Trophoblast cell (in vitro differentiated cells and primary cell): Measurements from ENCODE around the gene NLK.
"Not testable (repeated sequence)": the region's sequence is repeated elsewhere in the genome, so short reads cannot be mapped to it uniquely, and the experiment has no call there.

Experiments used
- DNase-seq, 2 donors: peaks; one replicate each; pipeline ENCODE4 v3.0.0-alpha.2; 2016
- H2AFZ ChIP-seq: 2 replicates; pipeline ENCODE4 v1.6.1; 2013; ENCODE audit warnings: low read length, moderate library complexity, mild to moderate bottlenecking; ENCODE audit not compliant: insufficient read depth, poor library complexity
- H2AK5ac ChIP-seq: 2 replicates; pipeline ENCODE4 v1.6.1; 2013; ENCODE audit warnings: mild to moderate bottlenecking, low read length
- H2BK120ac ChIP-seq: 2 replicates; pipeline ENCODE4 v1.6.1; 2013; ENCODE audit warnings: low read length, mild to moderate bottlenecking, moderate library complexity; ENCODE audit not compliant: insufficient read depth, poor library complexity
- H2BK12ac ChIP-seq: 2 replicates; pipeline ENCODE4 v1.6.1; 2013; ENCODE audit warnings: mild to moderate bottlenecking, low read length, moderate library complexity
- H2BK5ac ChIP-seq: 2 replicates; pipeline ENCODE4 v1.6.1; 2013; ENCODE audit warnings: low read length, low read depth, moderate library complexity, mild to moderate bottlenecking; ENCODE audit not compliant: poor library complexity
- H3K14ac ChIP-seq: 2 replicates; pipeline ENCODE4 v1.6.1; 2013; ENCODE audit warnings: mild to moderate bottlenecking, low read length
- H3K18ac ChIP-seq: 2 replicates; pipeline ENCODE4 v1.6.1; 2013; ENCODE audit warnings: mild to moderate bottlenecking, low read length
- H3K23ac ChIP-seq: 2 replicates; pipeline ENCODE4 v1.6.1; 2013; ENCODE audit warnings: low read length
- H3K27ac ChIP-seq: 2 replicates; pipeline ENCODE4 v1.5.1; 2013; ENCODE audit warnings: low read depth, mild to moderate bottlenecking, inconsistent platforms, low read length, moderate library complexity
- H3K27me3 ChIP-seq: 2 replicates; pipeline ENCODE4 v1.6.1; 2013; ENCODE audit warnings: inconsistent platforms, mild to moderate bottlenecking, low read length, moderate library complexity; ENCODE audit not compliant: insufficient read depth
- H3K36me3 ChIP-seq, 2 experiments: 1 replicate in 1 of 2; 2 replicates in 1 of 2; pipeline ENCODE4 v1.6.1; 2013; ENCODE audit warnings: low read length in 2 of 2, mild to moderate bottlenecking in 2 of 2, moderate library complexity in 1 of 2; ENCODE audit not compliant: insufficient read depth in 2 of 2, control insufficient read depth in 1 of 2
- H3K4ac ChIP-seq: 2 replicates; pipeline ENCODE4 v1.6.1; 2013; ENCODE audit warnings: low read depth, mild to moderate bottlenecking, low read length, moderate library complexity
- H3K4me1 ChIP-seq, 2 experiments: 1 replicate in 1 of 2; 2 replicates in 1 of 2; pipeline ENCODE4 v1.6.1; 2013; ENCODE audit warnings: low read length in 2 of 2, mild to moderate bottlenecking in 2 of 2, moderate library complexity in 1 of 2; ENCODE audit not compliant: insufficient read depth in 2 of 2, control insufficient read depth in 1 of 2
- H3K4me2 ChIP-seq: 2 replicates; pipeline ENCODE4 v1.6.1; 2013; ENCODE audit warnings: inconsistent platforms, mild to moderate bottlenecking, low read length, moderate library complexity
- H3K4me3 ChIP-seq: 2 replicates; pipeline ENCODE4 v1.5.1; 2013; ENCODE audit warnings: mild to moderate bottlenecking, low read depth, low read length, inconsistent platforms
- H3K79me1 ChIP-seq: one replicate; pipeline ENCODE4 v1.6.1; 2013; ENCODE audit warnings: low read length
- H3K79me2 ChIP-seq: 2 replicates; pipeline ENCODE4 v1.6.1; 2013; ENCODE audit warnings: low read length, mild to moderate bottlenecking; ENCODE audit not compliant: control insufficient read depth, insufficient read depth, poor library complexity
- H3K9ac ChIP-seq: 2 replicates; pipeline ENCODE4 v1.6.1; 2013; ENCODE audit warnings: mild to moderate bottlenecking, low read length
- H3K9me3 ChIP-seq: 2 replicates; pipeline ENCODE4 v1.6.1; 2013; ENCODE audit warnings: low read depth, mild to moderate bottlenecking, control low read depth, inconsistent platforms, low read length; ENCODE audit not compliant: insufficient read depth
- H4K12ac ChIP-seq: 2 replicates; pipeline ENCODE4 v1.6.1; 2013; ENCODE audit warnings: low read depth, mild to moderate bottlenecking, low read length, moderate library complexity
- H4K8ac ChIP-seq: 2 replicates; pipeline ENCODE4 v1.6.1; 2013; ENCODE audit warnings: low read depth, mild to moderate bottlenecking, low read length, moderate library complexity
- H4K91ac ChIP-seq: one replicate; pipeline ENCODE4 v1.6.1; 2013; ENCODE audit warnings: low read depth, mild to moderate bottlenecking, low read length, moderate library complexity
- WGBS: extraction: QIAGEN DNeasy Blood & Tissue Kit; methylation state at CpG from one replicate; pipeline ENCODE4 v1.1.7; 2013; ENCODE audit warnings: missing lambda C conversion rate; ENCODE audit not compliant: insufficient read length, insufficient coverage; ENCODE audit errors: extremely low coverage; 5-methylcytosine and 5-hydroxymethylcytosine counted together

NLK gene

DNA sequence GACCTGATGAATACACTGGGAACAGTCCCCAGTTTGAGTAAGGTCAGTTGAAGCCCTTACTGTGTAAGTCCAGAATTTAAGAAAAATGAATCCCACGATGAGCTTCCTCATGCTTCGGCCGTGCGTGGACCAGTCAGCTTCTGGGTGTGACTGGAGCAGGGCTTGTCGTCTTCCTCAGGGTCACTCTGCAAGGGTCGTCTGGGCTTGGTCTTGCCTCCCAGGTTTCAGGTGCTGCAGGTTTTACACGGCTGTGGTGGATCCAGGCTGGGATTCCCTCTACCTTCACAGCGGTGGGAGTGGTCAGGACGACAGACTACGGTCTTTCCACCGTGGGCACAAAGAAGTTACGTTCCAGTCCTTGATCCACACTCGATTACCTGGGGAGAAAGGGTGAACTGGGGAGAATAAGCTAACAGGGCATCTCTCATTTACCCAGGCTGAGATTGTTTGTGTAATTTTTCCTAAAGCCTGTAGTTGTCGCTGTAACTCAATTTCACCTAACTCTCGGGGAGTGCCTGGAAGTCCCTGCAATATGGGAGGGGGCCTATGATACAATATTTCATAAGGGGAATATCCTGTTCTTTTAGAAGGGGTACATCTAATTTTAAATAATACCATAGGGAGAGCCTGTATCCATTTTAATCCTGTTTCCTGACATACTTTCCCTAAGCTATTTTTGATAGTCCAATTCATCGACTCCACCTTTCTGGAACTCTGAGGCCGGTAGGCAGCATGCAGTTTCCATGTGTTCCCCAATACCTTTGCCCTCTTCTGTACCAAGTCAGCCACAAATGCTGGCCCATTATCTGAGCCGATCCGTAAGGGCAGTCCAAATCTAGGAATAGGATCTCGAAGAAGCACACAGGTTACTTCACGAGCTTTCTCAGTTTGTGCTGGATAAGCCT lies 190.7 kb downstream of the NLK start:
- not testable (repeated sequence) for H3K9me3 ChIP-seq, H3K79me2 ChIP-seq, H3K9ac ChIP-seq, H3K4ac ChIP-seq, H3K4me3 ChIP-seq, H3K23ac ChIP-seq, H3K36me3 ChIP-seq, H4K8ac ChIP-seq, H2AFZ ChIP-seq, H3K27me3 ChIP-seq, H3K14ac ChIP-seq
- peak overlapping the region; percentile 65 for H2BK120ac ChIP-seq
- peak overlapping the region; percentile 1 for H4K12ac ChIP-seq
- H3K27ac ChIP-seq: peak overlapping the region; percentile 83
- H4K91ac ChIP-seq: peak overlapping the region; percentile 82
- peak overlapping the region; percentile 52 for H2BK12ac ChIP-seq
- peak overlapping the region; percentile 74 for H3K4me2 ChIP-seq
- DNase-seq: peak in 1 of 2 donors; percentile 54
- peak overlapping the region; percentile 7 for H2AK5ac ChIP-seq
- WGBS: no CpG with 5 or more reads among the region's 21 CpGs
- H3K79me1 ChIP-seq: peaks cover 25% of the 10 kb centered on the region
- peak overlapping the region; percentile 65 for H2BK5ac ChIP-seq
- peak overlapping the region; percentile 51 for H3K18ac ChIP-seq
- H3K4me1 ChIP-seq: peaks cover 31 to 37% of the 10 kb centered on the region in 2 experiments

DNA sequence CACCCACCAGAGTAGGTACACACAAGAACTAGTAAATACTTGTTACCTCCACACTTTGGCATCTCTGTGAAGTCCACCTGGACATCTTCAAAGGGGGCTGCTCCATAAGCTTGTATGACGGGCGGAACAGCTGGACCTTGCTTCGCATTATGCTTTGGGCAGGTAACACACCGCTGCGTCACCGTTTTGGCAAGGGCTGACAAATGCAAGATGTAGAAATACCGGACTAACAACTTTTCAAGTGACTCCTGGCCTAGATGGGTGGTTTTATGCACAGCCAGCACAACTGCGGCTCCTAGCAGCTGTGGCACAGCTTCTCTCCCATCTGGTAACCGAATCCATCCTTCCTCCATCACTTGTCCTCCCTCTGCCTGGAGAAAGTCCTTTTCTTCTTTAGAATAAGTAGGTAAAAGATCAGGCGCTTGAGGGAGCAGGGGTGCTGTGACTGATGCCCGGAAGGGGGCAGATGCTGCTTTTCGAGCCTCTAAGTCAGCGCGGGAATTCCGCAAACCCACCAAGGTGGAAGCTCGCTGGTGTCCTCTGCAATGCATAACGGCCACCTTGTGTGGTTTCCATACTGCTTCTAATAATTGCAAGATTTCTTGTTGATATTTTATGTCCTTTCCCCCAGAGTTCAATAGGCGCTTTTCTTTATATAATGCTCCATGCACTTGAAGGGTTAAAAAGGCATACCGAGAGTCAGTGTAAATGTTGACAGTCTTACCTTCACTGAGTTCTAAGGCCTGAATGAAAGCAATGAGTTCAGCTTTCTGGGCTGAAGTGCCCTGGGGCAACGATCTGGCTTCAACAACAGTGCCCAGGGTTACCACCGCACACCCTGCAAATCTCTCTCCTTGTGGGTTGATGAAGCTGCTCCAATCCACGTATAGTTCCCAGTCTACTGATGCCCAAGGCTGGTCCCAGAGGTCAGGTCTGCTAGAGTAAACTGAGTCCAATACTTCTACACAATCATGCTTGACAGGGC lies 191.7 kb downstream of the NLK start:
- Histone ChIP-seq H3K4me2 (peak overlapping the region; percentile 74), H2BK12ac (peak overlapping the region; percentile 89), H4K91ac (peak overlapping the region; percentile 93), H4K8ac (peak overlapping the region; percentile 30), H3K4me1 (peaks cover 23 to 30% of the 10 kb centered on the region in 2 experiments), H3K27ac (peak overlapping the region; percentile 83), H3K79me1 (peaks cover 23% of the 10 kb centered on the region), H2BK5ac (peak overlapping the region; percentile 68), H2BK120ac (peak overlapping the region; percentile 70), H3K14ac (peak overlapping the region; percentile 21)
- not testable (repeated sequence) for H2AFZ ChIP-seq, H2AK5ac ChIP-seq, H3K36me3 ChIP-seq, H3K23ac ChIP-seq, H3K4me3 ChIP-seq, H3K9me3 ChIP-seq, H4K12ac ChIP-seq, H3K79me2 ChIP-seq, H3K4ac ChIP-seq, H3K9ac ChIP-seq, H3K27me3 ChIP-seq, H3K18ac ChIP-seq
- peak; percentile 96 to 99 for DNase-seq
- WGBS: no CpG with 5 or more reads among the region's 22 CpGs

DNA sequence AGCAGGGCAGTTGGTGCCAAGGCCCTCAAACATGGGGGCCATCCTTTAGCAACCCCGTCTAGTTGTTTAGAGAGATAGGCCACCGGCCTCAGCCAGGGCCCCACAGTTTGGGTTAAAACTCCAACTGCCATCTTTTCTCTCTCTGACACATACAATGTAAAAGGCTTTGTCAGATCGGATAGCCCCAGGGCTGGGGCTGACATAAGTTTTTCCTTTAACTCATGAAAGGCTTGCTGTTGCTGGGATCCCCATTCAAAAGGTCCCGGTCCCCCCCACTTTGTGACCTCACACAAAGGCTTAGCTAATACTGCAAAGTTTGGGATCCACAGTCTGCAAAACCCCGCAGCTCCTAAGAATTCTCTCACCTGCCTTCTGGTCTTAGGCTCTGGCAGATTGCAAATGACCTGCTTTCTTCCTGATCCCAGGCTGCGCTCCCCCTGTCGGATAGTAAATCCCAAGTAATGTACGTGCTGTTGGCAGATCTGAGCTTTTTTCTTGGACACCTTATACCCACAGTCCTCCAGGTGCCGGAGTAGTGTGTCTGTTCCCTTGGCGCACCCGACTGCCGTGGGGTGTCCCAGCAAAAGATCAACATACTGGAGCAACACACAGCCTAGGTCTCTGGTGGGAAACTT lies 192.7 kb downstream of the NLK start:
- peak overlapping the region; percentile 84 for H2AK5ac ChIP-seq
- WGBS: no CpG with 5 or more reads among the region's 12 CpGs
- not testable (repeated sequence) for H3K36me3 ChIP-seq, H2AFZ ChIP-seq, H3K79me2 ChIP-seq, H3K9ac ChIP-seq, H3K4me3 ChIP-seq, H3K4me2 ChIP-seq, H3K4ac ChIP-seq, H3K9me3 ChIP-seq, H3K23ac ChIP-seq, H3K27me3 ChIP-seq
- H4K91ac ChIP-seq: peak overlapping the region; percentile 93
- H3K79me1 ChIP-seq: peaks cover 20% of the 10 kb centered on the region
- H3K14ac ChIP-seq: peak overlapping the region; percentile 70
- H4K8ac ChIP-seq: peak overlapping the region; percentile 39
- H4K12ac ChIP-seq: peak overlapping the region; percentile 7
- H3K18ac ChIP-seq: peak overlapping the region; percentile 90
- peak overlapping the region; percentile 70 for H2BK120ac ChIP-seq
- H2BK5ac ChIP-seq: peak overlapping the region; percentile 68
- H3K4me1 ChIP-seq: peaks cover 16 to 23% of the 10 kb centered on the region in 2 experiments
- DNase-seq: peak in 1 of 2 donors; percentile 31
- peak overlapping the region; percentile 68 for H3K27ac ChIP-seq
- H2BK12ac ChIP-seq: peak overlapping the region; percentile 89
